SH-SY5Y (cell line): ENCODE results near the gene IGF1.

Experiments used
- GATA2 ChIP-seq: IDR thresholded peaks from 2 replicates; pipeline ENCODE4 v1.6.1; 2011; ENCODE audit warnings: mild to moderate bottlenecking, low read depth, low read length
- GATA3 ChIP-seq: IDR thresholded peaks from 2 replicates; pipeline ENCODE4 v1.6.1; 2011; ENCODE audit warnings: low read depth, mild to moderate bottlenecking, low read length, moderate library complexity

GRCh38 chr12:102513272-102513671 lies 32.9 kb upstream of the IGF1 start:
- TF ChIP-seq GATA2 (no peak), GATA3 (no peak)
